Kidney (tissue), 14 donors: ENCODE measurements around the gene BARHL1. TPM values are rescaled to one million over a fixed set of nuclear protein-coding genes. Genes with fewer than 3 reads are reported as not detected.

Experiments used
- DNase-seq, 5 donors: peaks; one replicate each; pipeline ENCODE4 v3.0.0-alpha.2; 2013 to 2020
- FAIRE-seq: peaks from 2 replicates; lab custom pipeline; 2012; peaks lifted over from hg19 to GRCh38; lab: Jason Lieb, UNC
- H3K27ac ChIP-seq, 2 donors: one replicate each; pipeline ENCODE4 v1.7.0; 2013; ENCODE audit warnings: low read depth in 2 of 2, low read length in 2 of 2, inconsistent platforms in 1 of 2
- H3K27me3 ChIP-seq: one replicate; pipeline ENCODE4 v1.7.1; 2013; ENCODE audit warnings: low read length, inconsistent platforms; ENCODE audit not compliant: control insufficient read depth, insufficient read depth
- H3K36me3 ChIP-seq, 3 donors: one replicate each; pipeline versions ENCODE4 v1.7.0 to v1.7.1; 2013; ENCODE audit warnings: low read length in 3 of 3, control low read depth in 1 of 3, inconsistent platforms in 1 of 3; ENCODE audit not compliant: insufficient read depth in 3 of 3, control insufficient read depth in 2 of 3
- H3K4me1 ChIP-seq, 3 donors: one replicate each; pipeline versions ENCODE4 v1.7.0 to v1.7.1; 2013; ENCODE audit warnings: low read length in 3 of 3, inconsistent platforms in 1 of 3, low read depth in 1 of 3; ENCODE audit not compliant: control insufficient read depth in 2 of 3, insufficient read depth in 2 of 3
- H3K4me3 ChIP-seq, 3 donors: one replicate each; pipeline versions ENCODE4 v1.7.0 to v1.8.1; 2013; ENCODE audit warnings: low read length in 3 of 3, control low read depth in 1 of 3, inconsistent platforms in 1 of 3
- H3K9ac ChIP-seq, 3 donors: one replicate each; pipeline versions ENCODE4 v1.7.0 to v1.7.1; 2013; ENCODE audit warnings: low read length in 3 of 3, control low read depth in 1 of 3, inconsistent platforms in 1 of 3
- H3K9me3 ChIP-seq, 3 donors: one replicate each; pipeline versions ENCODE4 v1.7.0 to v1.7.1; 2013; ENCODE audit warnings: low read length in 3 of 3, control low read depth in 1 of 3, inconsistent platforms in 1 of 3; ENCODE audit not compliant: control insufficient read depth in 2 of 3, insufficient read depth in 1 of 3
- CTCF ChIP-seq: IDR thresholded peaks from 3 replicates; pipeline ENCODE4 v1.5.1; 2012; ENCODE audit warnings: mild to moderate bottlenecking, moderate library complexity, borderline replicate concordance; ENCODE audit not compliant: insufficient read depth; ENCODE audit errors: extremely low read depth
- intact Hi-C: fragments of 100-400 bp; cut with DNase I; formaldehyde crosslinking; loops from one replicate; pipeline ENCODE4 v1.11.1; 2022
- polyA plus RNA-seq: library from polyadenylated mRNA; stranded (reverse); fragments of 350-450 nt; fragmentation: Illumina TruSeq; extraction: RNeasy Lipid Tissue Mini Kit (QIAGEN cat#74804); gene quantifications from one replicate; pipeline ENCODE4 v1.2.3, GENCODE V29; 2014; ENCODE audit warnings: low read depth, low replicate concordance; ENCODE audit not compliant: insufficient read depth
- total RNA-seq: library from RNA; stranded (reverse); fragmentation: NEBNext Ultra II Directional; extraction: Animal tissue kit (Norgen Biotek cat#: 25700); gene quantifications from one replicate; pipeline ENCODE4 v1.2.1, GENCODE V29; 2021
- donor health status: control.
- donor health status: control.
- donor health status: control.
- donor health status: control.
- donor health status: control.
- donor health status: DM: yes; HTN: yes; CAD: no.
- donor health status: Normal renal cell carcinoma (clear cell type).

The BARHL1 gene
- total and polyA plus RNA-seq, 2 donors from 2014 or later: not detected

- peaks cover 0 to 4% (median 0%) of the 10 kb centered on the region in 3 donors for H3K4me1 ChIP-seq
- H3K4me3 ChIP-seq: no peak overlapping the region
Observed at GRCh38 chr9:132589148-132590036, 7.0 kb downstream of the BARHL1 start.

GRCh38 chr9:132590037-132590317, 7.6 kb downstream of the BARHL1 start:
- intact Hi-C loops: no loop called here
- DNase-seq (peak in 1 of 5 donors; percentile 50), FAIRE-seq (no peak)
- no peaks in the 10 kb centered on the region for H3K9me3 ChIP-seq
- H3K27me3 ChIP-seq: peaks cover 52% of the 10 kb centered on the region
- no peak overlapping the region for H3K27ac ChIP-seq
- H3K4me1 ChIP-seq: peaks cover 0 to 4% (median 0%) of the 10 kb centered on the region in 3 donors
- H3K4me3 ChIP-seq: no peak overlapping the region
- H3K9ac ChIP-seq: no peak overlapping the region
- no peaks in the 10 kb centered on the region for H3K36me3 ChIP-seq
- TF ChIP-seq CTCF: no peak

More at GRCh38 chr9:132589148-132590036, 7.0 kb downstream of the BARHL1 start:
- no peaks in the 10 kb centered on the region for H3K36me3 ChIP-seq
- peaks cover 58% of the 10 kb centered on the region for H3K27me3 ChIP-seq
- H3K9ac ChIP-seq: no peak overlapping the region
- FAIRE-seq: no peak
- H3K27ac ChIP-seq: no peak overlapping the region
- H3K9me3 ChIP-seq: no peaks in the 10 kb centered on the region
- DNase-seq: peak in 1 of 5 donors; percentile 55
- intact Hi-C loops: no loop called here
- TF ChIP-seq CTCF: no peak

- no peak overlapping the region for H3K27ac ChIP-seq
- FAIRE-seq (no peak), DNase-seq (no peak)
- H3K4me1 ChIP-seq: peaks cover 0 to 4% (median 0%) of the 10 kb centered on the region in 3 donors
- H3K9ac ChIP-seq: no peak overlapping the region
- TF ChIP-seq CTCF: no peak
- H3K9me3 ChIP-seq: no peaks in the 10 kb centered on the region
- H3K27me3 ChIP-seq: peaks cover 47% of the 10 kb centered on the region
- H3K4me3 ChIP-seq: no peak overlapping the region
- intact Hi-C loops: no loop called here
- H3K36me3 ChIP-seq: peaks cover 0 to 4% (median 0%) of the 10 kb centered on the region in 3 donors
Observed at GRCh38 chr9:132590318-132591182, 8.1 kb downstream of the BARHL1 start.
